Measurements from ENCODE around the gene REEP6. TPM values are rescaled to one million over a fixed set of nuclear protein-coding genes. Genes with fewer than 3 reads are reported as not detected.
"Not testable (repeated sequence)": the region's sequence is repeated elsewhere in the genome, so short reads cannot be mapped to it uniquely, and the experiment has no call there.

Gene REEP6
- total RNA-seq, 4 donors from 2014 or later: 0.76 to 3.0 (median 0.77) TPM; not detected in 1

DNA sequence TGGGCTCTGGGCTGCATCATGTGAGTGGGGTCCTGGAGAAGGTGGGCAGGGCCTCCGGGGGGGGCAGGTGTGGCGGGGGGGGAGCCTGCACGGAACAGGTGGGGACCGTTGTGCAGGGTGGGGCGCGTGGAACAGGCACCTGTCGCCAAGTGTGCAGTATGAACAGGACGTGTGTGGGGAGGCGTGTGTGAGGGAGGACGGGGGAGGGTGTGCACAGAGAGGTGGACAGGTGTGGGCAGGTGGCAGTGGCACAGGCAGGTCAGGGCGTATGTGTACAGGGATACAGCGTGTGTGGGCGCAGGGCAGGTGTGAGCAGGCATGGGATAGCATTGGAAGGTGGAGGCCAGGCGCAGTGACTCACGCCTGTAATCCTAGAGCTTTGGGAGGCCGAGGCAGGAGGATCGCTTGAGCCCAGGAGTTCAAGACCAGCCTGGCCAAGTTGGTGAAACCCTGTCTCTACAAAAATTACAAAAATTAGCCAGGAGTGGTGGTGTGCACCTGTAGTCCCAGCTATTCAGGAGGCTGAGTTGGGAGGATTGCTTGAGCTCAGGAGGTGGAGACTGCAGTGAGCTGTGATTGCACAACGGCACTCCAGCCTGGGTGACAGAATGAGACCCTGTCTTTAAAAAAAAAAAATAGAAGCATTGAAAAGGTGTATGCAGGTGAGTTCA lies 36.1 kb downstream of the REEP6 start:
- no peaks in the 10 kb centered on the region for H3K36me3 ChIP-seq
- TF ChIP-seq, protein P1, sequence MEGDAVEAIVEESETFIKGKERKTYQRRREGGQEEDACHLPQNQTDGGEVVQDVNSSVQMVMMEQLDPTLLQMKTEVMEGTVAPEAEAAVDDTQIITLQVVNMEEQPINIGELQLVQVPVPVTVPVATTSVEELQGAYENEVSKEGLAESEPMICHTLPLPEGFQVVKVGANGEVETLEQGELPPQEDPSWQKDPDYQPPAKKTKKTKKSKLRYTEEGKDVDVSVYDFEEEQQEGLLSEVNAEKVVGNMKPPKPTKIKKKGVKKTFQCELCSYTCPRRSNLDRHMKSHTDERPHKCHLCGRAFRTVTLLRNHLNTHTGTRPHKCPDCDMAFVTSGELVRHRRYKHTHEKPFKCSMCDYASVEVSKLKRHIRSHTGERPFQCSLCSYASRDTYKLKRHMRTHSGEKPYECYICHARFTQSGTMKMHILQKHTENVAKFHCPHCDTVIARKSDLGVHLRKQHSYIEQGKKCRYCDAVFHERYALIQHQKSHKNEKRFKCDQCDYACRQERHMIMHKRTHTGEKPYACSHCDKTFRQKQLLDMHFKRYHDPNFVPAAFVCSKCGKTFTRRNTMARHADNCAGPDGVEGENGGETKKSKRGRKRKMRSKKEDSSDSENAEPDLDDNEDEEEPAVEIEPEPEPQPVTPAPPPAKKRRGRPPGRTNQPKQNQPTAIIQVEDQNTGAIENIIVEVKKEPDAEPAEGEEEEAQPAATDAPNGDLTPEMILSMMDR (IDR thresholded peaks at IDR 0.05): no peak
- no peak for TF ChIP-seq POLR2A (IDR thresholded peaks at IDR 0.05)
- H3K27ac ChIP-seq: no peak overlapping the region
- DNase-seq: no peak
- H3K9me3 ChIP-seq: no peaks in the 10 kb centered on the region
- no peaks in the 10 kb centered on the region for H3K27me3 ChIP-seq
- no peak overlapping the region for H3K4me3 ChIP-seq
- peaks cover 0 to 7% of the 10 kb centered on the region in 2 donors for H3K4me1 ChIP-seq
- intact Hi-C loops (cut with DNase I; ENCODE audit: low total_unique reads): no loop called here

DNA sequence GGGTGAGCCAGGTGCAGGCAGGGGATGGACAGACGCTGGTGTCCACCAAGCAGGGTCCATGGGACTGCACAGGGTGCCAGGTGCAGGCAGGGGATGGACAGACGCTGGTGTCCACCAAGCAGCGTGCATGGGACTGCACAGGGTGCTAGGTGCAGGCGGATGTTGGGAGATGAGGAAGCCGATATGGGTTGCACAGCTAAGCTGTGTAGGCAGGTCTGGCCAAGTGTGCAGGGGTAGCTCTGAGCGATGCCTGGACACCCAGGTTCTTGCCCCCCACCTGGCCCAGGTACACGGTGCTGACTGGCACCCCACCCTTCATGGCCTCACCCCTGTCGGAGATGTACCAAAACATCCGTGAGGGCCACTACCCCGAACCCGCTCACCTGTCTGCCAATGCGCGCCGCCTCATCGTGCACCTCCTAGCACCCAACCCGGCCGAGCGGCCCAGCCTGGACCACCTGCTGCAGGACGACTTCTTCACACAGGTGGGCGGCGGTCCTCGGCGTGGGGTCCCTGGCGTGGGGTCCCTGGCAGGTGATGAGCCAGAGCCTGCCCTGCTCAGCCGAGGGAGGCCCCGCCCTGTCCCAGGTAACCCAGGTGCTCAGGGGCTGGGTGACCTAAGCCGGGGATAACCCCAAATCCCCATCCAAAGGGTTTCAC lies 36.8 kb downstream of the REEP6 start:
- Histone ChIP-seq H3K9me3 (no peaks in the 10 kb centered on the region), H3K27ac (no peak overlapping the region), H3K36me3 (no peaks in the 10 kb centered on the region), H3K4me1 (peaks cover 0 to 6% of the 10 kb centered on the region in 2 donors), H3K27me3 (no peaks in the 10 kb centered on the region), H3K4me3 (no peak overlapping the region)
- intact Hi-C loops (cut with DNase I; ENCODE audit: low total_unique reads): no loop called here
- TF ChIP-seq POLR2A (IDR thresholded peaks at IDR 0.05): no peak
- TF ChIP-seq, protein P1 (IDR thresholded peaks at IDR 0.05): no peak
- DNase-seq: no peak

DNA sequence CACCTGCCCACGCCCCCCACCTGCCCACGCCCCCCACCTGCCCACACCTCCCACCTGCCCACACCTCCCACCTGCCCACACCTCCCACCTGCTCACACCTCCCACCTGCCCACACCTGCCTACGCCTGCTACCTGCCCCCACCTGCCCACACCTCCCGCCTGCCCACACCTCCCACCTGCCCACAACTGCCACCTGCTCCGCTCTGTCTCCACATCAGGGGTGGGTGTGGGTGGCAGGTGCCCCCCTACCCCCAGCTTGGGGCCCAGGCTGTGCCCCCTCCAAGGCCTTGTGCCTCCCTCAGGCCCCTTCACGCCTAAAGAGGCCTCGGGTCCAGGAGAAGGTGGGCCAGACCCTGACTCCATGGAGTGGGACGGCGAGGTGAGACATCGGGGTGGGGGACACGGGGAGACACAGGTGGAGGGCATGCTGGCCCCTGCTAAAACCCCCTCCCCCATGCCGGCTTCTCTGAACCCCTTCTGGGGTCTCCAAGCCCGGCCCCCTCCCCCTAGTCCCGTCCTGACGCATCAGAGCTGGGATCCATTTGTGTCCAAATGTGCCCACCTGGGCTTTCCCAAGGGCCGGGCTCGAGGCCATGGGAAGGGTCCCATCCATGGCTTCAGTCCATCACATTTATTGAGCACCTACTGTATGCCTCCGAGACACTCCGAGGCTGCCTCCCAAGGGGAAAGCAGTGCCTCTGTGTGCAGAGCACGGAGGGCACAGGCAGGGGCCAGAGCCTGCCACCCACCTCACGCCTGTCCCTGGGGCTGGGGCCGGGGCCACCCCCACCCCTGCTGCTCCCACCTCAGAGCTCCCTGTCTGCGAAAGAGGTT lies 37.8 kb downstream of the REEP6 start:
- H3K27me3 ChIP-seq: no peaks in the 10 kb centered on the region
- no peak for TF ChIP-seq POLR2A (IDR thresholded peaks at IDR 0.05)
- TF ChIP-seq, protein P1 (IDR thresholded peaks at IDR 0.05): no peak

DNA sequence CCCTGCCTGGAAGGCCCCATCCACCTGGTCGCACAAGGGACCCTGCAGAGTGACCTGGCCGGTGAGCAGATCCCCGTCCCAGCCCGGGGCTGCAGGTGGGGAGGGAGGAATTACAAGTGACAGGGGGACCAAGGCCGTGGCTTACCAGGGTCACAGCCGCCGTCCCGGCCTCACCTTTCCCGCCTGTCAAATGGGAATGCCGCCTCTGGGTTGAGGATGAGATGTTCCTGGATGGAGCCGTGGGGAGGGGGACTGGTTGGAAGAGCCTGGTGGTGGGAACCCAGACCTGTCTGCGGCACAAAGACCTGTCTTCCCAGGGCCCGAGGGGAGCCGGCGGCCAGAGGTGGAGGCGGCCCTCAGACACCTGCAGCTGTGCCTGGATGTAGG lies 38.4 kb downstream of the REEP6 start:
- no peaks in the 10 kb centered on the region for H3K4me1 ChIP-seq
- no peaks in the 10 kb centered on the region for H3K27me3 ChIP-seq
- no peak overlapping the region for H3K27ac ChIP-seq
- H3K4me3 ChIP-seq: no peak overlapping the region
- intact Hi-C loops (cut with DNase I; ENCODE audit: low total_unique reads): no loop called here
- H3K9me3 ChIP-seq: no peaks in the 10 kb centered on the region
- no peak for DNase-seq
- TF ChIP-seq, protein P1 (IDR thresholded peaks at IDR 0.05): no peak
- no peak for TF ChIP-seq POLR2A (IDR thresholded peaks at IDR 0.05)
- H3K36me3 ChIP-seq: no peaks in the 10 kb centered on the region

More for the DNA sequence above, 37.8 kb downstream of the REEP6 start:
- Histone ChIP-seq H3K27ac (no peak overlapping the region), H3K36me3 (no peaks in the 10 kb centered on the region), H3K4me3 (no peak overlapping the region), H3K4me1 (peaks cover 0 to 5% of the 10 kb centered on the region in 2 donors), H3K9me3 (no peaks in the 10 kb centered on the region)
- intact Hi-C loops (cut with DNase I; ENCODE audit: low total_unique reads): no loop called here
- no peak for DNase-seq

DNA sequence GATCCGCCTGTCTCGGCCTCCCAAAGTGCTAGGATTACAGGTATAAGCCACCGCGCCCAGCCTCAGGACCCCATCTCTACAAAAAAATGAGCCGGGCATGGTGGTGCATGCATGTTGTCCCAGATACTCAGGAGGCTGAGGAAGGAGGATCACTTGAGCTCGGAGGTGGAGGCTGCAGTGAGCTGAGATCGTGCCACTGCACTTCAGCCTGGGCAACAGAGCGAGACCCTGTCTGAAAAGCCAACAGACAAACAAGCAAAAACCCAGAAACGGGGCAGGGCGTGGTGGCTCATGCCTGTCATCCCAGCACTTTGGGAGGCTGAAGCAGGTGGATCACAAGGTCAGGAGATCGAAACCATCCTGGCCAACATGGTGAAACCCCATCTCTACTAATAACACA lies 39.9 kb downstream of the REEP6 start:
- H3K27ac ChIP-seq; H3K4me1 ChIP-seq; H3K27me3 ChIP-seq; H3K9me3 ChIP-seq; DNase-seq; H3K4me3 ChIP-seq; intact Hi-C loops (cut with DNase I; ENCODE audit: low total_unique reads); H3K36me3 ChIP-seq: not testable (repeated sequence)

Measured in uterus (tissue), 4 donors.